ENCODE results near the gene UNC50. TPM values are rescaled to one million over a fixed set of nuclear protein-coding genes. Genes with fewer than 3 reads are reported as not detected.

UNC50 gene
- 42.4 to 45.7 TPM (median 43.2 TPM) in 5 replicates for total RNA-seq (2022; extraction: Qiagen RNA extraction)

GRCh38 chr2:98608116-98608961, at the start of gene UNC50, which contains the start of gene COA5:
Gene UNC50, plus strand, starts transcription at chr2:98608589. Its CDS starts 1,171 bp downstream, at chr2:98609760.
Gene COA5, minus strand, starts transcription at chr2:98608512. Its CDS starts 107 bp downstream, at chr2:98608405.

Other genes starting within 250 kb of the UNC50 start
- 5.7 to 9.9 TPM (median 9.7 TPM) in 5 replicates for gene INPP4A, start 163.7 kb upstream of the UNC50 start, total RNA-seq (2022; extraction: Qiagen RNA extraction)
- 17.0 to 20.4 TPM (median 17.4 TPM) in 5 replicates for gene COA5, start 77 bp upstream of the UNC50 start, total RNA-seq (2022; extraction: Qiagen RNA extraction)
- gene MGAT4A, start 122.5 kb downstream of the UNC50 start, total RNA-seq (2022; extraction: Qiagen RNA extraction): 1.4 to 3.5 TPM (median 2.5 TPM) in 5 replicates